ELR (cell line): ENCODE results near the gene LEF1.
A peak's percentile ranks its signal among the peaks of the same experiment; 100 is the strongest.
"Not testable (repeated sequence)": the region's sequence is repeated elsewhere in the genome, so short reads cannot be mapped to it uniquely, and the experiment has no call there.

ENCODE experiments used
- DNase-seq: peaks from one replicate; pipeline ENCODE4 v3.0.0-alpha.2; 2015; ENCODE audit warnings: low read depth

LEF1 gene

GRCh38 chr4:108031427-108032083, 137.2 kb downstream of the LEF1 start:
- peak; percentile 63 for DNase-seq

- DNase-seq: peak; percentile 79
Measured at GRCh38 chr4:108030332-108030731, 138.4 kb downstream of the LEF1 start.

- peak; percentile 82 for DNase-seq
Measured at GRCh38 chr4:108029731-108030130, 139.0 kb downstream of the LEF1 start.

GRCh38 chr4:108029016-108029720, 139.6 kb downstream of the LEF1 start:
- DNase-seq: no peak

- no peak for DNase-seq
Measured at GRCh38 chr4:108024878-108025165, 143.9 kb downstream of the LEF1 start.

GRCh38 chr4:108024085-108024877, 144.5 kb downstream of the LEF1 start:
- DNase-seq: no peak

- DNase-seq: no peak
Measured at GRCh38 chr4:108018884-108019187, 149.9 kb downstream of the LEF1 start.

GRCh38 chr4:108018040-108018883, 150.5 kb downstream of the LEF1 start:
- DNase-seq: peak; percentile 74

GRCh38 chr4:108013955-108014354, 154.8 kb downstream of the LEF1 start:
- DNase-seq: no peak

GRCh38 chr4:108013327-108013726, 155.4 kb downstream of the LEF1 start:
- no peak for DNase-seq

GRCh38 chr4:108012382-108012781, 156.3 kb downstream of the LEF1 start:
- not testable (repeated sequence) for DNase-seq

GRCh38 chr4:108010167-108010566, 158.6 kb downstream of the LEF1 start:
- DNase-seq: peak; percentile 89

GRCh38 chr4:108008721-108009120, 160.0 kb downstream of the LEF1 start:
- DNase-seq: peak; percentile 90

GRCh38 chr4:108007984-108008383, 160.7 kb downstream of the LEF1 start:
- DNase-seq: no peak

GRCh38 chr4:108006361-108006760, 162.4 kb downstream of the LEF1 start:
- no peak for DNase-seq

- DNase-seq: no peak
Measured at GRCh38 chr4:108005807-108006206, 162.9 kb downstream of the LEF1 start.

- DNase-seq: no peak
Measured at GRCh38 chr4:108004646-108005045, 164.1 kb downstream of the LEF1 start.

- DNase-seq: no peak
Measured at GRCh38 chr4:108003982-108004515, 164.7 kb downstream of the LEF1 start.

- DNase-seq: peak; percentile 46
Measured at GRCh38 chr4:108001540-108002135, 167.1 kb downstream of the LEF1 start.

GRCh38 chr4:107999932-108000539, 168.7 kb downstream of the LEF1 start:
- DNase-seq: no peak

- no peak for DNase-seq
Measured at GRCh38 chr4:107997794-107998193, 170.9 kb downstream of the LEF1 start.
